HEK293 (cell line): ENCODE results near the gene SERTAD2.

Experiments used
- CTCF ChIA-PET: fragments of 350-600 bp; formaldehyde crosslinking; extraction: SDS; loops from one replicate; lab custom pipeline; 2021; ENCODE audit warnings: antibody characterized with exemption; lab: Yijun Ruan, JAX
- POLR2A ChIA-PET: fragments of 300-600 bp; formaldehyde crosslinking; extraction: SDS; loops from one replicate; lab custom pipeline; 2020; ENCODE audit warnings: antibody characterized with exemption, inconsistent platforms; lab: Yijun Ruan, JAX
- H3K27ac ChIP-seq: fragments of 200-500 bp; sonication (Bioruptor generic); 2 replicates; pipeline ENCODE4 v1.5.1; 2014; ENCODE audit warnings: low read depth, low read length, control low read depth, inconsistent platforms; ENCODE audit errors: extremely low read depth
- H3K36me3 ChIP-seq, 2 experiments: fragments of 200-500 bp in 1 of 2; sonication (Bioruptor generic) in 1 of 2; 1 replicate in 1 of 2; 2 replicates in 1 of 2; pipeline ENCODE4 v1.5.1; 2014 to 2017; ENCODE audit warnings: inconsistent platforms in 2 of 2, low read length in 2 of 2; ENCODE audit not compliant: control insufficient read depth in 2 of 2, insufficient read depth in 1 of 2
- H3K4me1 ChIP-seq: fragments of 200-500 bp; sonication (Bioruptor generic); 2 replicates; pipeline ENCODE4 v1.5.1; 2014; ENCODE audit warnings: mild to moderate bottlenecking, low read length, inconsistent platforms; ENCODE audit not compliant: control insufficient read depth, insufficient read depth
- H3K4me3 ChIP-seq: 2 replicates; pipeline ENCODE4 v1.5.1; 2011; ENCODE audit warnings: low read depth, mild to moderate bottlenecking, control low read depth, low read length, moderate library complexity
- H3K9me3 ChIP-seq: fragments of 200-500 bp; sonication (Bioruptor generic); 2 replicates; pipeline ENCODE4 v1.5.1; 2014; ENCODE audit warnings: low read depth, low read length, inconsistent platforms; ENCODE audit not compliant: control insufficient read depth, insufficient read depth
- MZF1 ChIP-seq: fragments of 450-650 bp; formaldehyde crosslinking; IDR thresholded peaks from 2 replicates; pipeline ENCODE4 v1.5.1; 2017; ENCODE audit warnings: missing biosample characterization, missing genetic modification characterization, borderline replicate concordance
- OSR2 ChIP-seq: fragments of 450-650 bp; formaldehyde crosslinking; IDR thresholded peaks from 2 replicates; pipeline ENCODE4 v1.5.1; 2016; ENCODE audit warnings: missing biosample characterization, missing genetic modification characterization
- ZBTB8A ChIP-seq: fragments of 450-650 bp; formaldehyde crosslinking; IDR thresholded peaks from 2 replicates; pipeline ENCODE4 v1.5.1; 2016; ENCODE audit warnings: missing biosample characterization, missing genetic modification characterization
- ZFP3 ChIP-seq: fragments of 450-650 bp; formaldehyde crosslinking; IDR thresholded peaks from 2 replicates; pipeline ENCODE4 v1.5.1; 2016; ENCODE audit warnings: low read depth, missing biosample characterization, missing genetic modification characterization
- ZNF112 ChIP-seq: fragments of 450-650 bp; formaldehyde crosslinking; IDR thresholded peaks from 2 replicates; pipeline ENCODE4 v1.5.0; 2017; ENCODE audit warnings: missing biosample characterization, missing genetic modification characterization
- ZNF175 ChIP-seq: fragments of 450-650 bp; formaldehyde crosslinking; IDR thresholded peaks from 2 replicates; pipeline ENCODE4 v1.5.1; 2016; ENCODE audit warnings: missing biosample characterization, missing genetic modification characterization
- ZNF19 ChIP-seq: fragments of 450-650 bp; formaldehyde crosslinking; IDR thresholded peaks from 2 replicates; pipeline ENCODE4; 2016; ENCODE audit warnings: missing biosample characterization, missing genetic modification characterization, low read depth
- ZNF266 ChIP-seq: fragments of 450-650 bp; formaldehyde crosslinking; IDR thresholded peaks from 2 replicates; pipeline ENCODE4 v1.5.1; 2016; ENCODE audit warnings: missing biosample characterization, missing genetic modification characterization, low read depth
- ZNF558 ChIP-seq: fragments of 450-650 bp; formaldehyde crosslinking; IDR thresholded peaks from 2 replicates; pipeline ENCODE4 v1.5.1; 2016; ENCODE audit warnings: missing biosample characterization, missing genetic modification characterization
- ZNF791 ChIP-seq: fragments of 450-650 bp; formaldehyde crosslinking; IDR thresholded peaks from 2 replicates; pipeline ENCODE4 v1.5.1; 2016; ENCODE audit warnings: missing biosample characterization, missing genetic modification characterization
- ZNF843 ChIP-seq: fragments of 450-650 bp; formaldehyde crosslinking; IDR thresholded peaks from 2 replicates; pipeline ENCODE4 v1.5.1; 2016; ENCODE audit warnings: missing biosample characterization, missing genetic modification characterization
- TF ChIP-seq, protein P1 (sequence below): fragments of 450-650 bp; formaldehyde crosslinking; IDR thresholded peaks from 2 replicates; pipeline ENCODE4 v1.5.1; 2016; ENCODE audit warnings: missing biosample characterization, missing genetic modification characterization
- TF ChIP-seq, protein P2 (sequence below): fragments of 450-650 bp; formaldehyde crosslinking; IDR thresholded peaks from 2 replicates; pipeline ENCODE4 v1.5.1; 2016; ENCODE audit warnings: missing biosample characterization, missing genetic modification characterization
- TF ChIP-seq, protein P3 (sequence below): fragments of 450-650 bp; formaldehyde crosslinking; IDR thresholded peaks from 2 replicates; pipeline ENCODE4 v1.5.1; 2016; ENCODE audit warnings: missing biosample characterization, missing genetic modification characterization
- TF ChIP-seq, protein P4 (sequence below): sonication (generic); formaldehyde crosslinking; IDR thresholded peaks from 2 replicates; pipeline ENCODE4 v1.8.1; 2022; ENCODE audit warnings: mild to moderate bottlenecking, moderate library complexity, missing genetic modification reagents
- TF ChIP-seq, protein P5 (sequence below): fragments of 450-650 bp; IDR thresholded peaks from 2 replicates; pipeline ENCODE4 v1.5.1; 2018; ENCODE audit warnings: missing biosample characterization, missing genetic modification characterization
- TF ChIP-seq, protein P6 (sequence below): fragments of 450-650 bp; formaldehyde crosslinking; IDR thresholded peaks from 2 replicates; pipeline ENCODE4 v1.5.1; 2016; ENCODE audit warnings: missing biosample characterization, missing genetic modification characterization

Gene SERTAD2

DNA sequence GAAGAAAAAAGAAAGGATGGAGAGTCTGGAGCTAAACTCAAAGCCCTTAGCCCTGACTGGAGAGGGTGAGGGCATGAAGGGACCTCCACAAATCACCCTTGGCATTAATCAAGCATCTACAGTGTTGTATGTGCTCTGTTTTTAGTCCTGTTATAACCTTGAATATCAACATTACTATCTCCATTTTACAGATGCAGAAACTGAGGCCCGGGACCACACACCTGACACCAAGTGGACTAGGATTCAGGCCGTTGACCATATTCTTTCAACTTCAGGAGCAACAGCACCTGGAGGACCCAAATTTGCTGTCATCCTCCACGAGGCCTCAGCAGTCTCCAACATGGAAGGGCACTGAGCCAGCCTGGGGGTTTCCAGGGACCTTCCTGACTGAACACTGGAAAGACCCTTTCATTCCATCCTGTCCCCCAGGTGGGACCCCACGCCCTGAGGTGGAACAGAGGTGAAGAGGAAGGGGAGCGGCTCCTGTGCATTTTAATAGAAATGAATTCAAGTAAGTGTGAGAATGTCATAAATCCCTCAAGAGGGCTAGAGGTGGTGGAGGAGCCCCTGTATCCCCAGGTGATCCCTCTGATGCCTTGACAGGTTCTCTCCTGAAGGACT lies 41.0 kb downstream of the SERTAD2 start:
- TF ChIP-seq ZNF19 (tag by site-specific recombination), result no peak
- TF ChIP-seq, protein P1, sequence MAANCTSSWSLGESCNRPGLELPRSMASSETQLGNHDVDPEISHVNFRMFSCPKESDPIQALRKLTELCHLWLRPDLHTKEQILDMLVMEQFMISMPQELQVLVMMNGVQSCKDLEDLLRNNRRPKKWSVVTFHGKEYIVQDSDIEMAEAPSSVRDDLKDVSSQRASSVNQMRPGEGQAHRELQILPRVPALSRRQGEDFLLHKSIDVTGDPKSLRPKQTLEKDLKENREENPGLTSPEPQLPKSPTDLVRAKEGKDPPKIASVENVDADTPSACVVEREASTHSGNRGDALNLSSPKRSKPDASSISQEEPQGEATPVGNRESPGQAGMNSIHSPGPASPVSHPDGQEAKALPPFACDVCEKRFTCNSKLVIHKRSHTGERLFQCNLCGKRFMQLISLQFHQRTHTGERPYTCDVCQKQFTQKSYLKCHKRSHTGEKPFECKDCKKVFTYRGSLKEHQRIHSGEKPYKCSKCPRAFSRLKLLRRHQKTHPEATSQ (tag by site-specific recombination), result no peak
- TF ChIP-seq, protein P2, sequence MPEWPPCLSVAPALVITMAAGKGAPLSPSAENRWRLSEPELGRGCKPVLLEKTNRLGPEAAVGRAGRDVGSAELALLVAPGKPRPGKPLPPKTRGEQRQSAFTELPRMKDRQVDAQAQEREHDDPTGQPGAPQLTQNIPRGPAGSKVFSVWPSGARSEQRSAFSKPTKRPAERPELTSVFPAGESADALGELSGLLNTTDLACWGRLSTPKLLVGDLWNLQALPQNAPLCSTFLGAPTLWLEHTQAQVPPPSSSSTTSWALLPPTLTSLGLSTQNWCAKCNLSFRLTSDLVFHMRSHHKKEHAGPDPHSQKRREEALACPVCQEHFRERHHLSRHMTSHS (tag by site-specific recombination), result no peak
- TF ChIP-seq OSR2 (tag by site-specific recombination), result no peak
- TF ChIP-seq ZNF266 (tag by site-specific recombination), result no peak
- no peak for TF ChIP-seq ZNF558 (tag by site-specific recombination)
- TF ChIP-seq, all 188 proteins: peak for 0
- POLR2A ChIA-PET, result no interaction called here
- Histone ChIP-seq H3K4me3 (no peak overlapping the region), H3K4me1 (no peaks in the 10 kb centered on the region), H3K36me3 (no peaks in the 10 kb centered on the region), H3K9me3 (no peaks in the 10 kb centered on the region), H3K27ac (no peak overlapping the region)
- CTCF ChIA-PET, result interaction anchor here (1.1 kb wide), 1 partner anchor 33 kb away, joined by 3 read pairs; no protein-coding TSS in a partner anchor

DNA sequence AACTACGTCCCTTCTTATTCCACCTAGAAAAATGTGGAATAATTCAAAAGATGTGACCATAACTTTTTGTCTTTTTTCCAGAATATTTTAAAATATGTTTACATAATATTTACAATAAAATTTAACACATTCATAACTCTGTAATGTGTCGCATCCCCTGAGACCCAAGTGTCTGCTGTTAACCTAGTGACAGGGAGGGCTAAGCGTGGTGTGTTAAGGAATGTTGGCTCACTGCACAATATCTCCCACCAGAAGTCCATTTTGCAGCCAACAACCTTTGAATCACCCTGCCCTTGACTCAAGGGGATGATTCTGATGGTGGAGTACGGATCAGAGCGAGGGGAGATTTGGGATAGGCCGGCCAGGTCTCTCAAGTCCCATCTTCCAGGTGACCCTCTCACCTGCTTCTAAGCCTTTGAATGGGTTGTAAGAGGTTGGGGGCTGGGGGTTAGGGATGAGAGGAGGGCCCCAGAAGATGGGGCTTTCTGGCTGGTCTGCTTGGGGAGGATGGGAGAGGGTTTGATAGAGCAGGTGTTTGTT lies 43.3 kb downstream of the SERTAD2 start:
- TF ChIP-seq ZNF843 (tag by site-specific recombination), result no peak
- no peak overlapping the region for H3K4me3 ChIP-seq
- H3K36me3 ChIP-seq, result no peaks in the 10 kb centered on the region
- no peaks in the 10 kb centered on the region for H3K4me1 ChIP-seq
- CTCF ChIA-PET, result interaction anchor here (1.0 kb wide), 1 partner anchor 265 kb away, joined by 3 read pairs; no protein-coding TSS in a partner anchor
- no peak overlapping the region for H3K27ac ChIP-seq
- no peaks in the 10 kb centered on the region for H3K9me3 ChIP-seq
- POLR2A ChIA-PET, result no interaction called here

DNA sequence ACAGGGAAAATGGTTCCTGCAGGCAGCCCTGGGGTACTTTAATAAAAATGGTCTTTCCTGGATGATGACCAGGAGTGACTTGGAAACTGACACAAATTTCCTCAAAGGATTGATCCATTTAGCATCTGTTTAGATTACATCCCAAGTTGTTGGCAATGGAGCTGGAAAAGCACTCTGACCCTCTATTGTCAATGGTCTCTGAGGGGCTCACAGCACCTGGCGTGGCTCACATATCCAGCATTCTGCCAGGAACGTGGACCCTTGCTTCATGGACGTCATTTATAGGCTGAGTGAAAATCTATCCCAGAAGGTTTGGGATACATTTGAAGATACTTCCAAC lies 43.8 kb downstream of the SERTAD2 start:
- H3K9me3 ChIP-seq, result no peaks in the 10 kb centered on the region
- H3K27ac ChIP-seq, result no peak overlapping the region
- no peaks in the 10 kb centered on the region for H3K4me1 ChIP-seq
- ChIA-PET POLR2A (no interaction called here), CTCF (interaction anchor here (1.0 kb wide), 1 partner anchor 266 kb away, joined by 3 read pairs; no protein-coding TSS in a partner anchor)
- no peaks in the 10 kb centered on the region for H3K36me3 ChIP-seq
- no peak for TF ChIP-seq ZNF791 (tag by site-specific recombination)
- TF ChIP-seq ZNF175 (tag by site-specific recombination), result no peak
- no peak for TF ChIP-seq ZNF112 (tag by site-specific recombination)
- TF ChIP-seq, protein P3, sequence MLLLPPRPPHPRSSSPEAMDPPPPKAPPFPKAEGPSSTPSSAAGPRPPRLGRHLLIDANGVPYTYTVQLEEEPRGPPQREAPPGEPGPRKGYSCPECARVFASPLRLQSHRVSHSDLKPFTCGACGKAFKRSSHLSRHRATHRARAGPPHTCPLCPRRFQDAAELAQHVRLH, result no peak
- H3K4me3 ChIP-seq, result no peak overlapping the region

DNA sequence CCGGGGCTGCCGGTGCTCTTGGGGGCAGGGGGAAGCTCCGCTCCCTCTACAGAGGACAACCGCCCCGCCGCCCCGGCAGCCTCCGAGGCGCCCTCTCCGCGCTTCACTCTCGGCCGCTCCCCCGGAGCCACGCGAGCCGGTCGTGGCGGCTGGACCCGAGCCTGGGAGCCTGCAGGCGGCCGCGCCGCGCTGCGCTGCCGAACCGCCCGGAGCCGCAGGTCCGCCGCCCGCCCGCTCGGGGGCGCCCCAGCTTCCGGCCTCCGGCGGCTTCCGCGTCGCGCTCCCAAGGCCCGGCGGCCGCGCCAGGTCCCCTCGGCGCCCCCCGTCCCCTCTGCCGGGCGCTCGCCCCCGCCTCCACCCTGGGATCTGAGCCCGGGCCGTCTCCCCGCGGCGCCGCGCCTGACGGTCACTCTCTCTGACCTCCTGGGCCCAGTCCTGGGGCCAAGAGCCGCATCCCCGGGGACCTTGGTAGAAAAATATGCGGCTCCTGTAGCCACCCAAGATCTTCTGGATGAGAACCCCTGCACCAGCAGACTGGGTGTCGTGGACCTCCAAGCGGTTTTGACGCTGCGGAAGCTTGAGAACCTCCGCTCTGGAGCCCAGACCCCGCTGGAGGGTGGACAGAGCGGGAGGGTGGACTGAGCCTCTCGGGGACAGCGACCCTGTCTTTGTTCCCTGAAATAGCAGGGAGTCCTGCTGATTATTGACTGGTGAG lies 44.3 kb downstream of the SERTAD2 start:
- Histone ChIP-seq H3K9me3 (no peaks in the 10 kb centered on the region), H3K27ac (no peak overlapping the region), H3K4me3 (no peak overlapping the region), H3K4me1 (no peaks in the 10 kb centered on the region), H3K36me3 (no peaks in the 10 kb centered on the region)
- POLR2A ChIA-PET, result no interaction called here
- CTCF ChIA-PET, result interaction anchor here (1.0 kb wide), 1 partner anchor 266 kb away, joined by 3 read pairs; no protein-coding TSS in a partner anchor
- TF ChIP-seq ZFP3 (tag by site-specific recombination) (no peak), MZF1 (tag by site-specific recombination) (no peak), ZBTB8A (tag by site-specific recombination) (no peak)
- TF ChIP-seq, protein P4, sequence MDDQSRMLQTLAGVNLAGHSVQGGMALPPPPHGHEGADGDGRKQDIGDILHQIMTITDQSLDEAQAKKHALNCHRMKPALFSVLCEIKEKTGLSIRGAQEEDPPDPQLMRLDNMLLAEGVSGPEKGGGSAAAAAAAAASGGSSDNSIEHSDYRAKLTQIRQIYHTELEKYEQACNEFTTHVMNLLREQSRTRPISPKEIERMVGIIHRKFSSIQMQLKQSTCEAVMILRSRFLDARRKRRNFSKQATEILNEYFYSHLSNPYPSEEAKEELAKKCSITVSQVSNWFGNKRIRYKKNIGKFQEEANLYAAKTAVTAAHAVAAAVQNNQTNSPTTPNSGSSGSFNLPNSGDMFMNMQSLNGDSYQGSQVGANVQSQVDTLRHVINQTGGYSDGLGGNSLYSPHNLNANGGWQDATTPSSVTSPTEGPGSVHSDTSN (CRISPR knock-in tag), result no peak
- TF ChIP-seq, protein P5, sequence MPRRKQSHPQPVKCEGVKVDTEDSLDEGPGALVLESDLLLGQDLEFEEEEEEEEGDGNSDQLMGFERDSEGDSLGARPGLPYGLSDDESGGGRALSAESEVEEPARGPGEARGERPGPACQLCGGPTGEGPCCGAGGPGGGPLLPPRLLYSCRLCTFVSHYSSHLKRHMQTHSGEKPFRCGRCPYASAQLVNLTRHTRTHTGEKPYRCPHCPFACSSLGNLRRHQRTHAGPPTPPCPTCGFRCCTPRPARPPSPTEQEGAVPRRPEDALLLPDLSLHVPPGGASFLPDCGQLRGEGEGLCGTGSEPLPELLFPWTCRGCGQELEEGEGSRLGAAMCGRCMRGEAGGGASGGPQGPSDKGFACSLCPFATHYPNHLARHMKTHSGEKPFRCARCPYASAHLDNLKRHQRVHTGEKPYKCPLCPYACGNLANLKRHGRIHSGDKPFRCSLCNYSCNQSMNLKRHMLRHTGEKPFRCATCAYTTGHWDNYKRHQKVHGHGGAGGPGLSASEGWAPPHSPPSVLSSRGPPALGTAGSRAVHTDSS (tag by site-specific recombination), result no peak
- TF ChIP-seq, protein P6, sequence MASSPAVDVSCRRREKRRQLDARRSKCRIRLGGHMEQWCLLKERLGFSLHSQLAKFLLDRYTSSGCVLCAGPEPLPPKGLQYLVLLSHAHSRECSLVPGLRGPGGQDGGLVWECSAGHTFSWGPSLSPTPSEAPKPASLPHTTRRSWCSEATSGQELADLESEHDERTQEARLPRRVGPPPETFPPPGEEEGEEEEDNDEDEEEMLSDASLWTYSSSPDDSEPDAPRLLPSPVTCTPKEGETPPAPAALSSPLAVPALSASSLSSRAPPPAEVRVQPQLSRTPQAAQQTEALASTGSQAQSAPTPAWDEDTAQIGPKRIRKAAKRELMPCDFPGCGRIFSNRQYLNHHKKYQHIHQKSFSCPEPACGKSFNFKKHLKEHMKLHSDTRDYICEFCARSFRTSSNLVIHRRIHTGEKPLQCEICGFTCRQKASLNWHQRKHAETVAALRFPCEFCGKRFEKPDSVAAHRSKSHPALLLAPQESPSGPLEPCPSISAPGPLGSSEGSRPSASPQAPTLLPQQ (tag by site-specific recombination), result no peak
